ENCODE measurements around the gene ECEL1.
A peak's percentile ranks its signal among the peaks of the same experiment; 100 is the strongest.

Gene ECEL1

DNA sequence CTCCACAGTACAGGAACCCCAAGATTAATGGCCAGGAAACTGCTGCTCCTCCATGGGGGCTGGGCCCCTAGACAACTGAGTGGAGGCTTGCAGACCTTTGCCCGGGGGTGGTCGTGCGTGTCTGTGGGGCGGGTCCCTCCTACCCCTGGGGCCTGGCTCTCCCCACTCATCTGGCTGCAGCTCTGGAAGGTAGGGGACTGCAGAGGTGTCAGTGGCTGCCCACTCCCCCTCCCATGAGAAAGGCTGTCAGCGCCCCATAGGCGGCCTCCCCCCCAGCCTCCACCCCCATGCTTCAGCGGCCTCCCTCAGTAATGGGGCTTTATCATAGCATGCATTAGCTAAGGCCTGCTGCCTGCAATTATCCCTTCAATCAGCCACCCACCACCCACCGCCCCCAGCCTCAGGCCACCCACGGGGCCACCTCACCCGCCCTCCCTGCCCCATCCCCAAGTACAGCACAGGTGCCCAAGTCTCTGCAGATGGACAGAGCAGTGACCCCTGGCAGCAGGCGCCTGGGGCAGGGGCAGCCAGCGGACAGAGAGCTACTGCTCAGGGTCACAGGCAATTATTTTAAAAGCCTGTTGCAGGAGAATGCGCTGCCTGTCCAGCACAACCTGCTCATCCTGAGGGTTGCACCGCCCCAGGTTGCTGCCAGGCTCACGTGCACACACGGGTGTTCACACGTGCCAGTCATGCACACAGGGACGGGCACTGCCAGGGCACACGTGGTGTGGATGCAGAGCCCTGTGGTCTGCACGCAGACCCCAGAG, 9.1 kb upstream of the ECEL1 start:
- DNase-seq, result no peak

DNA sequence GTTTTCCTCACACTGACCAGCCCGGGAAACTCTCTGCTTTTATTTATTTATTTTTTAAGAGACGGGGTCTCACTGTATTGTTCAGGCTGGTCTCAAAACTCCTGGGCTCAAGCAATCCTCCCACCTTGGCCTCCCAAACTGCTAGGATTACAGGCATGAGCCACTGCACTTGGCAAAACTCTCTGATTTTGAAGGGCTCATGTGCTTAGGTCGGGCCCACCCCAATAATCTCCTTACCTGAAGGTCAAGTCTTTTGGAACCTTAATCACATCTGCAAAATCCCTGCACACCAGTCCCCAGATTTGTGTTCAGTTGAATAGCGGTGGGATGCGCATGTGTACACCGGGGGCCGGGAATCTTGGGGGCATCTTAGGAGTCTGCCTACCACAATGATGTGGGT, 7.7 kb upstream of the ECEL1 start:
- DNase-seq, result no peak

DNA sequence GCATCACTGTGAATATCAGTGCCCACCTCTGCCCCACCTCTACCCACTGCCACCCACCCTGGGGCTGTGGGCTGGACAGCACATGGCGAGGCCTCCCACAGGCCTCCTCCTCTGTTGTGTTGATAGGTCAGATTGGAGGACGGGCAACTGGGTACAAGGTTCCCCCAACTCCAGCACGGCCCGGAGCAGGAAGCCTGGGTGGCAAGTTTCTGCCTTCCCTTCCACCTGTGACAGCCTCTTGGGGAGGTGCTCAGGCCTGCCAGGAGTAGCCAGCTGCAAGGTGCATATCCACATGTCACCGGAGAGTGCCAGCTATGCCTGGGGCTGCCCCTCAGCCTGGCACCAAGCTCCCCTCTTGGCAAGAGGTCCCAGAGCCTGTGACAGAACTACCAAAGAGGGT, 6.9 kb upstream of the ECEL1 start:
- DNase-seq, result no peak

DNA sequence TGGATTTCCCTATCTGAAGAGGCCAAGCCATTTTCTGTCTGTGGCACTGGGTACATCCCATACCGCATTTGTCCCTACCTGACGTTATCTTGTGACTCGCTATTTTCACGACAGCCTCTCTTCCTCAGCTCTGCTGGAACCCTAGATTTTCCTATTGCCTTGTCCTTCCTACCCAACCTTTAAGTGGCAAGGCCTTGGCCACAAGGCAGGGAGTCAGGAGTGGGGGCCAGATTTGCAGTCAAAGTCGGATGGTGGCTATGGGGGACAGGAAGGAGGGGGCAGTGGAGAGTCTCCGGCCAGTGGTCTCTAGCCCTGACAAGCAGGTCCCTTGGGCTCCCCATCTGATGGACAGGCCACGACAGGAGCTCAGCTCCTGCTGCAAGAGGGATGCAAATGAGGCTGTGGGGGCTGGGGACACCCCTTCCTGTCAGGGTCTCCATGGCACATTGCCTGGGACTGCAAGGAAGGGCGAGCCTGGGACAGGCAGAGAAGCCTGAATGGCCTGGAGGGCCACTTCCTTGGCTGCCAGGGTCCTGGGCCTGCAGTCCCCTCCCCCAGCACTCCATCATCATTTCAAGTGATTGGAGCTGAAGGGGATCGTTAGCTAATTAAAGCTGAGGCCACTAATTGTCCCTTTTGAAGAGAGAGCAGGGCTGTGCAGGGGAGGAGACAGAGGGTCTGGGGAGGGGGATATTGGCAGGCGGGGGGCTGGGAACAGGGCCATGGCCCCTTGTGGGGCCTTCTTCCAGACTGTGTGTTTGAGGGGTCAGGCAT, 6.3 kb upstream of the ECEL1 start:
- DNase-seq, result no peak

DNA sequence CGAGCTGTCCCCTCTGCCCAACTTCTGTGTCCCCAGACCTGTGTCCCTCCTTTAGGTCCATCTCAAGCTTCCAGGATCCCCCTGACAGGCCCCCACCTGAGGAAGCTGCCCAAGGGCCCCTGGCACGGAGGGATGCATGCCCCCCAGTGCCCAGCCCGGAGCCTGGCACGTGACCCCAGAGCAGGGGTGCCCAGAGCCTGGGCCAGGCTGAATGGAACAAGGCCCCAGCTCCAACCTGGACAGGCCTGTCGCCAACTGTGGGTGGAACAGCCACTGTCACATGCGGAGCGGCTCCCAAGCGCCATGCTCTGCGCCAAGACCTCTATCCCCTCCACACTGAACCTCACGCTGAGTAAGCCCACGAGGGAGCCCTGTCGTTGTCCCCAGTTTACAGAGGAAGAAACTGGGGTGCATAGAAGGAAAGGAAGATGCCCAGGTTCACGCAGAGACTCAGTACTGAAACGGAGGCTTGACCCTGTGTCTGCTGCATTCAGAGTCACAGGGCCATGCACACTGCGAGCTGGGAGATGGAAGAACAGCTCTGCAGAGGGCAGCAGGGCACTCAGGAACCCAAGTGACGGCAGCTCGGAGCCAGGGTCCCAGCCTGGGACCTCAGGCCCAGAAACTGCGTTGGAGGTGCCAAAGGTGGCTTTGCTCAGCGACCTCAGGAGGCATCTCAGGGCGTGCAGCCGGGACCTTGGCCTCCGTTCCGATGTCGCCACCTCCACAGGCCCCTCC, 5.5 kb upstream of the ECEL1 start:
- no peak for DNase-seq

DNA sequence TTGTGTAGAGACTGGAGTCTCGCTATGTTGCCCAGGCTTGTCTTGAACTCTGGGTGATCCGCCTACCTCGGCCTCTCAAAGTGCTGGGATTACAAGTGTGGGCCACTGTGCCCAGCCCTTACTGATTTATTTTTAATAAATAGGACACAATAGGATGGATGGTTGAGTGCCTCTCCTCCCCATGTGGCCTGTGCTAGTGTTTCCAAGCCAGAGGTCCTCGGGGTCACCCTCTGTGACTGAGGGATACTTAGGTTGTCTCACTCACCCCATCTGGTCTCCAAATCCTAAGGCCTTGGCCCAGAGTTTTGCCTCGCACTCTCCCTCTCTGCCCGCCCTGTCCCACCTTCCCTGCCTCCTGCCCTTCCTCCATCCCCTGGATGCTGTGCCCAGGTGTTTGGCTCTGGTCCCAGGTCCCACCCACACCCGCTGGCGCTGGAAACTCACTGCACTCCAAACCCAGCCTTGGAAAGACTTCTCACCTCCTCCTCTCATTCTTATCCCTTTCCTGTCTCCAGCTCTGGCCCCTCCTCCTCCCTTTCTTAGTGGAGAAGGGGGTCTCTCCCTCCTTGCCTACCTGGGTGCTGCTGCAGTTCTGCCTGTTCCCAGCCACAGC, 4.7 kb upstream of the ECEL1 start:
- DNase-seq, result no peak

DNA sequence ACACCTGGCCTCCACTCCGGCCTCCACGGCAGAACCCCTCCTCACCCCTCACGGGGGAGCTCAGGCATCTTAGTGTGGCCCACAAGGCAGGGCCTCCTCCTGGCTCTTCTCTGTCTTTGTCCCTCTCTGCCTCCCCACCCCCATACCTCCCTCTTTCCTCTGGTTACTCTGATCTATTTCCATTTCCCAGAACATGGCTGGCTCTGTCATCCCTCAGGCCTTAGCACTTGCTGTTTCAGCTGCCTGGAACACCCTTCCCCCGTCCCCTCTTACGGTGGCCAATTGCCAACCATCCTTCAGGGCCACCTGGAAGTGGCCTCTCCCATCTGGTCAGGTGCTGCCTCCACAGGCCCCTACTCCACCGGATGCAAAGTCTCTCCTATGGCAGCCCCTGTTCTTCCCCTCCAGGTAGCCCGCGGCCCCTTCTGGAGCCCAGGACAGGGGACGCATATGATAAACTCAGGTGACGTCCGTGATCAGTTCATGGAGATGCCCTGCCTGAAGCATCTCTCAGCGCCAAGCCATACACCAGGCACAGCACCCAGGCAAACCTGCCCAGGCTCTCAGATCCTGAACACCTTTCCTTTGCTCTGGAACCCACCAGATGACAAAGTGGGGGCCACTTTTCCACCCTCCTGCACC, 3.6 kb upstream of the ECEL1 start:
- DNase-seq, result no peak

DNA sequence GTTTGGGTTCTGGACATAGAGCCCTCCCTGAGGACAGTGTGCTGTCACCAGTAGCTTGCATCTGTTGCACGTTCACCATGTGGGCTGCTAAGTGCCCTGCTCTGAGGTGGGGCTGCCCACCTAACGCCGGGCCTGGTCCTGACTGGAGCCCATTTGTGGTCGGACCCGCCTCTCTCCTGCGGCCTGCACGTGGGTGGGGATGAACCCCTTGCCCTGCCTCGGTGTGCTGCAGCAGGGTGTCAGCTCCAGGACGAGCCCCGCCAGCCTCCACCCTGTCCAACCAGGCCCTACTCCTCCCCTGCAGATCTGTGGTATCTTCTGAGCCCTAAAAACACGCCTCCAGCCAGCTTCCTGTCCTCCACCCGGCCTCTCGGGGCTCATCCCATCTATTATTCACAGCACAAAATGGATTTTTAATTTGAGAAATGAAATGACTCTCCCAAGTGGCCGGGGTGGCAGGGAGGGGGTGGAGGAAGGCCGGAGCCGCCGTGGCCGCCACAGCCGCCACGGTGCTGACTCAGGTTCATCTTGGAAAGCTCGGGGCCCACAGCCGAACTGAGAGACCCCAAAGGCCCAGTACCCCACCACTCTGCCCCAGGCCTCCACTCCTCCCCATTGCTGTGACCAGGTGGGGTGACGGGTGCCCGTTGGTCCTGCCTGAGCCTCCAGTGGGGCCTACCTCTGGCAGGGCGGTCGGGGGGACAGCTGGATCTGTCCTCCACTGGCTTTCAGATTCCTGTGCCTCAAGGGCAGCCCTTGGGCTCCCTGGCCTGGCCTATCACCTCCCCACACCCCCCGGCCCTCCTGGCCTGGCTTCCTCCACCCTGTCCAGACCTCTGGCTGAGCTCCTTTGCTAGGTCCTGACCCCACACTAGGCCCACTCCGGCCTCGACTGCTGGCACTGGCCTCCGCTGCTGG, 2.8 kb upstream of the ECEL1 start:
- no peak for DNase-seq

DNA sequence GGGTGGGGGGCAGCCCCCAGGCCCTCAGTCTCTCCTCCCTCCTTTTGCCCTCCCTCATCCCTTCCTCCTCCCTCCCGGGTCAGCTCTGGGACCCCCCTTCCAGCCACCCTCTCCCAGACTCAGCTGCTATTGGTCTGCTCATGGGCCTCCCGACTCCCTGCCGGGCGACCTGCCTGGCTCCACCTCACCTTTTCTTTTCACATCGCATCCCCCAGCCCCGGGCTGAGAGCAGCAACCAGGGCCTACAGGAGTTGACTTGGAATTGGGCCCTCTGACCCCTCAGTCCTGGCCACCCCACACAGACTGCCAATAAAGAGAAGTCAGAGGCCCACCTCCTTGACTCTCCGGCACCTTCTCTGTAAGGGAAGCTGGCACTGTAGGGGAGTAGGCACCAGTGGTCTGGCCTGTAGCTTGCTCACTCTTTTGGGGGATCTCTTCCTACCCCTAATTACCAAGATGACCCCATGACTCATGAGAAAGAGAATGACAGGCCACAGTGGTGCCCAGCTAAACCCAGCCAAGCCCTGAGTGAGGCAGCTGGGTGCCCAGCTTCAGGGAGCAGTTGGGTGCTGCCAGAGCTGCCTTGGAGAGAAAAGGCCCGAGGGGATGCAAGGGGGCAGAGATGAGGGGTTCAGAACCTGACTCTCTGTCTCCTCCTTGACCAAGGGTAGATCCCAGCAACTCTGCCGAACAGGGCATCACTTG, 2.0 kb upstream of the ECEL1 start:
- no peak for DNase-seq

DNA sequence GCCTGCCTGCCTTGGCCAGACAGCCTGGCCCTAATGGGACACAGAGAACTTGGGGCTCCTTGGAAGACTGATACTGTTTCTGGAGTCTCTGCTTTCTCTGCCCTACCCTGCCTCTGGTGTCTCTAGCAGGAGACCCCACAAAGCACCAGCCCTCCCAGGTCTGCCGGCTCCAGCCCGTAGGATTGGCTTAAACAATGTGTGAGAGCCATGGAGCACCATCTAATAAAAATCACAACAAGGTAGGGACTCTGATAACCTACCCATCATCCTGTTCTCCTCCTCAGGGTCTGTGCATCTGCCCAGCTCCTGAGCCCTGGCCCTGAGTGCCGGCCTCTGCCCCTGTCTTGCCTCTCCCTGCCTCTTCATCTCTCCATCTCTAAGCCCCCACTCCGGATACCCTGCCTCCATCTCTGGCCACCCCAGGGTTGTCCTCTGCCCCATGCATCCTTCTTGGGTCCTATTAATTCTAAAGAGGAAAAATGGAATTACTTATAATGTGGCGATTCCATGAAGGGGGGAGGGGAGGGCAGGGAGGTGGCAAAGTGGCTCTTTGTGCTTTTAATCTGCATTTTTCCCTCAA, 1.2 kb upstream of the ECEL1 start:
- DNase-seq, result no peak

DNA sequence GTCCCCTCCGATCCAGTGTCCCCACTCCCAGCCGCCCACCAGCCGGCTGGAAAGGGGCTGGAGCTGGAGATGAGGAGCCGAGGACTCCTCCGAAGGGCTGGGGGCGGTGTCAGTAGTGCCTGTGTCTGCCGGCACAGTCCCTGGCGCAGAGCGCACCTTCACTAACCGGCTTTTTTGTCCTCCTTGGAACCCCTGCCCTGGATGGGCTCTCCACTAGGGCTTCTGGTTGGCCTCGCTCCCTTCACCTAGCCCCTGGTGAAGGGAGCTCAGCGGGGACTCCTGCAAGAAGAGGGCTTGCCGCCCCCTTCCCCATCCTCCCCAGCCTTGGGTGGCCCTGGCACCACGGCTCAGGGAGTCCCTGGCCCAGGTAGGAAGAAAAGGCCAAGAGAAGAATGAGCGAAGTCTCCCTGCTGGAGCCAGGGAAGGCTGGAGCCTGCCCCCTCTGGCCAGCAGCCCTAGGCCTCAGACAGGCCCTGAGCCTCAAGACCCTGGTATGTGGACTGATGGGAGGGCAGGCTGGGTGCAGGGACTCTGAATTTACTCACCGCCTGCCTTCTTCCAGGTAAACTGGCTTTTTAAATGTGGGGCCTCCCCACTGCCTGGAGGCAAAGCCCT, 570 bp upstream of the ECEL1 start:
- no peak for DNase-seq

DNA sequence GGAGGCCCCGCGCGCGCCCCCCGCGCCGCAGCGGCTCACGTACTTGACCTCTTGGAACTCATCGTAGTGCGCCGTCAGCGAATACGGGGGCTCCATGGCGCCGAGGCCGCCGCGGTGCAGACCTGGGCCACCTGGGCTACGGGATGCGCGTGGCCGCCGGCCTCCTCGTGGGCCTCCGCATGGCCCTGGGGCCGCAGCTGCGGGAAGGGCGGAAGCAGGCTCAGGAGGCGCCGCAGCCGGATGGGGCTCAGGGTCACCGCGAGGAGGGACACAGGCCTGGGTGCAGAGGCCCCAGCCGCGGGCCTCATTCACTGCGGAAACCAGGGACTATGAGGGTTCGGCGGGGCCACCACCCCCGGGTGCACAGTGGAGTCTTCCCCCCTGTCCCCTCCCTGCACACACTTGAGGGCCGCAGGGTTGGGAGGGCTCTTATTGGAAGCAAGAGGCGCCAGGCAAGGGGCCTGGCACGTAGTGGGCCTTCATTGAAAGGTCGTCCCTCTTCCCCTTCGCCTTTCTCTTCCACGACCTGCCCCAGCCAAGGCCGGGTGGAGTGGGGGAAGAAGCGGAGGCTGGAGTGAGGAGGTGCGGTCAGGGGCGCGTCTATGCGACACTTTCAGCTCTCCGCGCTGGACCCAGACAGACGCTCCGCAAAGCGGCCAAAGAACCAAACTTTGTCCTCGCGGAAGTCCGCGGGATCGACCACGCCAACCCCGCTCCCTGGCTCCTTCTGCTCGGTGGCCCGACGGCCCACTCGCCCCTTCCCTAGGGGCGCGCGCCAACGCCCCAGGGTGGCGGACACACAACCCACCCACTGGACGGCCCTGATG, 863 bp downstream of the ECEL1 start:
- DNase-seq, result no peak

DNA sequence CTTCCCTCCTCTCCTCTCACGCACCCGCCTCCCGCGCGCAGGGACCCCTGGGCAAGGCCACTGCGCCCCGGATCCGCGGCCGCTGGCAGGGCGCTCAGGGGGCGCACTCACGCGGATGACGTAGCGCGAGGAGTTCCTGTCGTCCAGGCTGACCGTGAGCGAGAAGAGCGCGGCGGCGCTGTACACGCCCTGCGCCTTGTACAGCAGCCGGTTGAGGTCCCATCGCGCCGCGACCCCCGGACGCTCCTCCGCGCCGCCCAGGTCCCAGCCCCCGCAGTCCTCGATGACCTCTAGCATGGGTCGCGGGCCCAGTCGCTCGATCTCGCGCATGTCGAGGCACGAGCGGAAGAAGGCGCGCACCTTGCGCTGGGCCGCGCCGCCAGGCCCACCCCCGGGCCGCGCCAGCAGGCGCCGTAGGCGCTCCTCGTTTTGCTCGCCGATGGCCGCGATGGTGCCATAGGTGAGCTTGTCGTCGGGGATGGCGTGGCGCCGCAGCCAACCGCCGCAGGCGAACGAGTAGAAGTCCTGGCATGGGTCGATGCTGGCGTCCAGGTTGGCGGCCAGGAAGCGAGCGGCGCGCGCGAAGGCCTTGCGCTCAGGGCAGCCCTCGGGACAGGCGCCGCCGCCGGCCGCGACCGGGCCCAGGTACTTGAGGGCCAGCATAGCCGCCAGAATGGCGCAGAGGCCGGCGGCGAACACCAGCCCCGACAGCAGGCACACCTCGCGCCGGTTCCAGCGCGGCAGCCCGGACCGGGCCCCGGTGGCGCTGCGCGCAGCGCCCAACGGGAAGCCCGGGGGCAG, 1.7 kb downstream of the ECEL1 start:
- no peak for DNase-seq

DNA sequence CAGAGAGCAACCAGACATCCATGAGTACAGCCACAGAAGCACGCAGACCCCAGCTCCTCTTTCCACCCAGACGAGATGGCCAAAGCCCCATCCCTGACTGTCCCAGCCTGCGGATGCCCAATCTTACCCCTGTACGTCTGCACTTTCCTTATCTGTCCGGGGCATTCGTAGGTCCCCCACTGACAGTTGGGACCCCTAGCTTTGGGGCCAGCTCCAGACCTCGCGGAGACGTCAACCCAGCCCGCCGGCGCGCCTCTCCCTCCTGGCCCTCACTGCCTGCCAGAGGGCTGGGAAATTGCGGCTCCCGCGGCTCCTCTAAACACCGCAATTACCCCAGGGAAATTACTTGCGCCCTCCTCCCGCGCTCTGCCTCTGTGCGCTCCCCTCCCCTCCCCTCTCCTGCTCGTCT, 2.3 kb downstream of the ECEL1 start:
- peak; percentile 5 for DNase-seq

DNA sequence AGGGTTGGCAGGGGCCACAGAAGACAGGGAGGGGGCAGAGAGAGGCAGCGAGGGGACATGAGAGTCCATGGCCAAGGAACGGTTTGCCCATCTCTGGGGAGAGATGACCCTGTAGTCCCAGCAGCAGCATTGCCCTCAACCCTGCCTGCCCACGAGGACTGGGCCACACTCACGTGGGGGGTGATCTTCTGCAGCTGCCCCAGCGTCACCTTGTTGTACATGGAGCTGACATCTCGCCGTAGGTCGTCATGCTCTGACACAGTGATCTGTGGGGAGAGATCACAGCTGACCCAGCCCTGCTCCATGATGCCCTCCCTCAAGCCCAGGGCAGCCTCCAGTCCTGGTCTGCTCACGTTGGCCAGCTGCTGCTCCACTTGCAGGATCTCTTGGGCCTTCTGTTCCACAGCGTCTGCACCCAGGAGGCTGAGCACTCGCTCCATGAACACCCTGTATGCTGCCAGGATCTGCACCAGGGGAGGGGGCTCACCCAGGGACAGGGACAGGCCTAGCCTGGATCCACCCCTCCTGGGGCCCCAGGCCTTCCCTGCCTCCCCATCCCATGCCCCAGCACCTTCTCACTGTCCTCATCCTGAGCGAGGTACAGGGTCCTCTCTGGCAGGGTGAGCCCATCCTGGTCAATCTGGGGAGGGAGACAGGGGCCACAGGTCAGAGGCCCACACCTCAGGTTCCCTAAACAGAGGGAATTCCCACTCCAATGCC, 2.8 kb downstream of the ECEL1 start:
- no peak for DNase-seq

DNA sequence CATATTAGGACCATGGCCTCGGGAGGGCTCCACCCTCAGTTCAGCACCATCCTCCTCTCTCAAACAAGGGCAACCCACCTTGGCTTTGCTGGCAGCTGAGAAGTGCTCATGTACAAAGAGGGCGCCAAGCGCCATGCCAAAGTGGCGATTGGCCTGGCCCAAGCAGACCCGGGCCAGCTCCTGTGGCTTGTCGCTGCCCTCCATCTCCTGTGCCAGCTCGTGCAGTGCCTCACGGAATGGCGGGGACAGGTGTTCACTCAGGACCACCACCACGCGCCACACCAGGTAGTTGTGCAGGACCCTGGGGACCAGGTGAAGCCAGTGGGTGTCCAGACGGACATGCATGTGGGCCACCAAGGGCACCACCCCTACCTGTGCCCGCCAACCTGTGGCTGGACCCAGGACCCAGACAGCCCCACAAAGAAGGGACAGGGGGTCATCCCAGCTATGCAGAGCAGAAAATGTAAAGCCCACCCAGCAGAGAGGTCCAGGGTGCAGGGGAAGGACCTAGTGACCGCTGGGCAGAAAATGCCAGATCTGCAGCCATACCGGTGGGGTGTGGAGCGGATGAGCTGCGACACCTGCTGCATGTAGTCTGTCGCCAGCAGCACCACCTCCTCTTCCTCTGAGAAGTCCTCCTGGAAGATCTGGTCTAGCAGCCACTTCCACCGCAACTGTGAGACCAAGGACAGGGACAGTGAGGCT, 3.6 kb downstream of the ECEL1 start:
- no peak for DNase-seq

DNA sequence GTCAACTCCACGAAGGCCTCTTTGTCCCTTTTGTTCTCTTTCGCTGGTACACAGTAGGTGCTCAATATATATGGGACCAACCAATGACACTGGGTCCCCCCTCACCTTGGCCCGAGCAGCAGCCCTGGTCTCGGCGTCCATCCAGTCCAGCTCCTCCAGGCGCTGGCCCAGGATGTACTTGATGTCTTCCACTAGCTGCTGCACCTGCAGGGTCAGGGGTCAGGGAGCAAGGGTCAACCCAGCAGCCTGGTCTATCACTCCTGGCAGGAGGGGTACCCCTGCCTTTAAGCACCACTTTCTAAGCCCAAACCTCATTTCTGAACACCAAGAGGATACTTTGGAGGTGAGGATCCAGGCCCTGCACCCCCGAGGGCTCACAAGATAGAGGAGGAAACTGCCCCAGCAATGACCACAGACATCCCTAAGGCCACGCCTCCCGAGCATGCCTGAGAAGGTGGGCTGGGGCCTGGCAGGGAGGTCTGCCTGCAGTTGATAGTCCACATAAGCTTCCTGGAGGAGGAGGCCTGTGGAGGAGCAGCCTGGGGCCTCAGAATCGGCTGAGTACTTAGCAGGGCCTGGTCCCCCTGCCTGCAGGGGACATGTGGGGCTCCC, 4.2 kb downstream of the ECEL1 start:
- no peak for DNase-seq

All from activated CD4-positive, alpha-beta T cell treated with anti-CD3 and anti-CD28 coated beads for 48 hours (primary cell).